Peyer's patch (tissue), 4 donors: ENCODE data around the gene TMEM150A. TPM values are rescaled to one million over a fixed set of nuclear protein-coding genes. Genes with fewer than 3 reads are reported as not detected.
A peak's percentile ranks its signal among the peaks of the same experiment; 100 is the strongest.

Experiments
- DNase-seq, 3 donors: peaks; one replicate each; pipeline ENCODE4 v3.0.0-alpha.2; 2017 to 2019
- H3K27ac ChIP-seq, 4 donors: fragments of 200-600 bp; sonication (generic); one replicate each; pipeline ENCODE4 v1.5.1; 2016 to 2019
- H3K27me3 ChIP-seq, 2 donors: fragments of 200-600 bp; sonication (generic); one replicate each; pipeline ENCODE4 v1.5.1; 2019
- H3K36me3 ChIP-seq, 3 donors: fragments of 200-600 bp; sonication (generic); one replicate each; pipeline ENCODE4 v1.5.1; 2016 to 2019
- H3K4me1 ChIP-seq, 4 donors: fragments of 200-600 bp; sonication (generic); one replicate each; pipeline ENCODE4 v1.5.1; 2016 to 2019
- H3K4me3 ChIP-seq, 4 donors: fragments of 200-600 bp; sonication (generic); 1 replicate in 3 of 4; 2 replicates in 1 of 4; pipeline ENCODE4 v1.5.1; 2016 to 2019; ENCODE audit warnings: mild to moderate bottlenecking in 1 of 4
- H3K9me3 ChIP-seq, 4 donors: fragments of 200-600 bp; sonication (generic); one replicate each; pipeline ENCODE4 v1.5.1; 2016 to 2019; ENCODE audit warnings: mild to moderate bottlenecking in 1 of 4
- POLR2A ChIP-seq, 2 donors: fragments of 450-650 bp; IDR thresholded peaks; one replicate each; pipeline ENCODE4 v1.5.1; 2017; ENCODE audit warnings: antibody characterized with exemption in 2 of 2, mild to moderate bottlenecking in 2 of 2, moderate library complexity in 2 of 2
- total RNA-seq, 4 donors: library from RNA; depleted of rRNA; stranded (reverse); fragments of >200 nt; gene quantifications; one replicate each; pipeline ENCODE4 v1.1.0, GENCODE V29; 2016
- TF ChIP-seq, protein P1 (sequence below), 6 experiments: fragments of 450-650 bp in 4 of 6; fragments of 200-600 bp in 2 of 6; sonication (generic) in 1 of 6; IDR thresholded peaks; one replicate each; pipeline ENCODE4 v1.5.1; 2017 to 2019; ENCODE audit warnings: antibody characterized with exemption in 6 of 6, mild to moderate bottlenecking in 3 of 6, moderate library complexity in 1 of 6

Gene TMEM150A
- total RNA-seq, 4 donors from 2014 or later, result 7.5 to 24.0 (median 15.5) TPM

DNA sequence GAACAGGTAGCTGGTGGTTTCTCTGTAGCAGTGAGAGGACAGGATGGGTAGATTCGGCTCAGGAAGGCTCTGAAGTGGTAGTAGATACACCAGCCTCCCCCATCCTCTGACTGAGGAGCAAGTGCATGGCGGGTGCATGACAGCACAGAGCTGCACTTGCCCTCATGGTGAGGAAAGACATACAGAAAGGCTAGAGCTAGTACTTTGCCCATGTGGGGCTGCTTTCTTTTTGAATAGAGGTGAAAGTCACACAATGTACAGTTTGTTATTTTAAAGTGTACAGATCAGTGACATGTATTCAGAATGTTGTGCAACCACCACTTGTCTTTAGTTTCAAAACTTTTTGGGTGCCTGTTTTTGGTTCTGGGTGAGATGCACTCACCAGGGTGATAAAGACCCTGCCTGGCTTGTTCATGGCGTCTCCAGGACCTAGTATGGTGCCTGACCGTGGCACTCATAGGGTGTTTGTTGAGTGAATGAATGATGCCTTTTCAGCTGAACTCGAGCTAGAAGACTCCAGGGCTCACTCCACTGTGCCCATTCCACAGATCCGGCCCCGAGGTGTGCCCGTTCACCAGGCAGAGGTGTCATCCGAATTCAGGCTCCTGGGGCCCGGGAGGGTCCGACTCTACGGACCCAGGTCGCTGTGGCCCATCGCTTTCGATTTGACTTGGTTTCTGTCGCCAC, 18.7 kb downstream of the TMEM150A start:
- peak overlapping the region; percentile 68 to 99 (median 90) for H3K27ac ChIP-seq
- peaks cover 9 to 60% (median 14%) of the 10 kb centered on the region in 4 donors for H3K4me1 ChIP-seq
- H3K36me3 ChIP-seq, result peaks cover 0 to 10% (median 0%) of the 10 kb centered on the region in 3 donors
- peak in 1 of 3 donors; percentile 40 for DNase-seq
- H3K27me3 ChIP-seq, result no peaks in the 10 kb centered on the region
- no peaks in the 10 kb centered on the region for H3K9me3 ChIP-seq
- peak overlapping the region; percentile 44 to 79 (median 68) for H3K4me3 ChIP-seq
- TF ChIP-seq, protein P1, sequence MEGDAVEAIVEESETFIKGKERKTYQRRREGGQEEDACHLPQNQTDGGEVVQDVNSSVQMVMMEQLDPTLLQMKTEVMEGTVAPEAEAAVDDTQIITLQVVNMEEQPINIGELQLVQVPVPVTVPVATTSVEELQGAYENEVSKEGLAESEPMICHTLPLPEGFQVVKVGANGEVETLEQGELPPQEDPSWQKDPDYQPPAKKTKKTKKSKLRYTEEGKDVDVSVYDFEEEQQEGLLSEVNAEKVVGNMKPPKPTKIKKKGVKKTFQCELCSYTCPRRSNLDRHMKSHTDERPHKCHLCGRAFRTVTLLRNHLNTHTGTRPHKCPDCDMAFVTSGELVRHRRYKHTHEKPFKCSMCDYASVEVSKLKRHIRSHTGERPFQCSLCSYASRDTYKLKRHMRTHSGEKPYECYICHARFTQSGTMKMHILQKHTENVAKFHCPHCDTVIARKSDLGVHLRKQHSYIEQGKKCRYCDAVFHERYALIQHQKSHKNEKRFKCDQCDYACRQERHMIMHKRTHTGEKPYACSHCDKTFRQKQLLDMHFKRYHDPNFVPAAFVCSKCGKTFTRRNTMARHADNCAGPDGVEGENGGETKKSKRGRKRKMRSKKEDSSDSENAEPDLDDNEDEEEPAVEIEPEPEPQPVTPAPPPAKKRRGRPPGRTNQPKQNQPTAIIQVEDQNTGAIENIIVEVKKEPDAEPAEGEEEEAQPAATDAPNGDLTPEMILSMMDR (IDR thresholded peaks at IDR 0.05), result no peak
- TF ChIP-seq POLR2A (IDR thresholded peaks at IDR 0.05), result no peak

DNA sequence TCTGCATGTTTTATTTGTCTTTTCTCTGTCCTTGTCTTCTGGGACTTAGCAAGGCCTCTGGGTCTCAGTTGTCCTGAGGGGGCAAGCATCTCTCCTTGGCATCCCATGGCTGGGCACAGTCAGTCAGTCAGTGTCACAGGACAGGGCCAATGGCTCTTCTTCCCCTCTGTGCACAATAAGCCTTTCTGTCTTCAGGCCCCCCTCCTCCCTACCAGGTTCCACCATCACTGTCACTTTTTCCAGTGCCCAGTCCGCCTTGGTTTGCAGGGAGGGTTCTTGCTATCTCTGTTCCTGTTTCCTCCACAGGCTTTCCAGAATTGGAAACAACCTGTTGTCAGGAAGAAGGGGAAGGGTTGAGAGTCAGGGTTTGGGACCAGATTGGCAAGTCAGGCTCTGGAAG, 20.0 kb downstream of the TMEM150A start:
- no peak for TF ChIP-seq POLR2A (IDR thresholded peaks at IDR 0.05)
- TF ChIP-seq, protein P1 (IDR thresholded peaks at IDR 0.05), result no peak
- H3K36me3 ChIP-seq, result peaks cover 0 to 10% (median 0%) of the 10 kb centered on the region in 3 donors
- peaks cover 9 to 63% (median 14%) of the 10 kb centered on the region in 4 donors for H3K4me1 ChIP-seq
- DNase-seq, result no peak
- H3K27ac ChIP-seq, result no peak overlapping the region
- no peaks in the 10 kb centered on the region for H3K27me3 ChIP-seq
- no peaks in the 10 kb centered on the region for H3K9me3 ChIP-seq
- H3K4me3 ChIP-seq, result no peak overlapping the region

DNA sequence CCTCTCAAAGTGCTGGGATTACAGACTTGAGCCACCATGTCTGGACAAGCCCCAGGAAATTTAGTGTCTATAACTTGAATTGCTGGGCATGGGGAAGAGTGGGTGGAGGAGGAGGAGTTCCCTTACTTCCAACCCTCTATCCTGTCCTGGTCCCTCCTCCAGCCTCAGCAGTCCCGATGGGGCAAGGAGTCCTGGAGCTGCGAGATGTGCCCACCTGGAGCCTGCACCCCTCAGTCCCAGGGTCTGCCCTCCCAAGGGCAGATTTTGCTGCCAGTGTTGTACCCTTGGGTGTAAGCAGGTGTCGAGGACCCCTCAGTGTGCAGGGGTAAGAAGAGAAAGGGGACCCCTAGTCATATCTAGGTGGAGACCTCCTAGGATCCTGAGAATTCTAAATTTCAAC, 22.3 kb downstream of the TMEM150A start:
- Histone ChIP-seq H3K27me3 (no peaks in the 10 kb centered on the region), H3K4me3 (no peak overlapping the region), H3K27ac (peak overlapping the region in 1 of 4 donors; percentile 4), H3K36me3 (peaks cover 0 to 10% (median 0%) of the 10 kb centered on the region in 3 donors), H3K4me1 (peaks cover 5 to 51% (median 9%) of the 10 kb centered on the region in 4 donors), H3K9me3 (no peaks in the 10 kb centered on the region)
- TF ChIP-seq, protein P1 (IDR thresholded peaks at IDR 0.05), result no peak
- no peak for TF ChIP-seq POLR2A (IDR thresholded peaks at IDR 0.05)
- no peak for DNase-seq

DNA sequence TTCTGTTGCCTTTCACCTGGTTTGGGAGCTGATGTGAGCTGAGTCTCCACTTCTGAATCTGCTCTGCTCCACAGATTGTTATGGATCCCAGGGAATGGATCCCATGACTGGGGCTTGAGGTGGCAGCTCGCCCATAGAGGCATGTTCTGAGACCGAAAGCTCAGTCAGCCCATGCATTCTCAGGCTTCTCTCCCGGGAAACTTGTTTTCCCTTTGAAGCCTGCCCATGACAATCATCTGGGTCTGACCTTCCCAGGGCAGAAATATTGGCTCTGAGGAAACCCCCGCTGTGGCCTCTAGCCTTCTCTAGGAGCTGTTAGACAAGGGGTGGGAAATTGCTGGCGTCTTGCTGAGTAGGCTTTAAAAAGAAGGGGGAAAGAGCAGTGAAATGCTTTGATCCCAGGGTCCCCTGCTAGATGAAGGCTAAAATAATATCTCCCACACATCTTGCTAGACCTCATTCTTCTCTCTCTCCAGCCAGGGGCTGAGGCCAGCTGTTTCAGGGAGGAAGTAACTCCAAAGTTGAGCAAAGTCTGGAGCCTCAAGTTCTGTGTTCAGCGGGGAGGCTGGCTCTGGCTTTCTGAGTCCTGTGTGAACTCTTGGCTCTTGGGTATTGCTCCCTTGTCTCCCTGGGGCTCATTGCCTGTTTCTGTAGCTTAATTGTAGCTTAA, 23.1 kb downstream of the TMEM150A start:
- peak overlapping the region; percentile 76 to 86 (median 84) for H3K27ac ChIP-seq
- peaks cover 3 to 43% (median 6%) of the 10 kb centered on the region in 4 donors for H3K4me1 ChIP-seq
- H3K27me3 ChIP-seq, result no peaks in the 10 kb centered on the region
- DNase-seq, result no peak
- H3K9me3 ChIP-seq, result no peaks in the 10 kb centered on the region
- H3K36me3 ChIP-seq, result peaks cover 0 to 10% (median 0%) of the 10 kb centered on the region in 3 donors
- peak overlapping the region in 2 of 4 donors; percentile 55 to 66 for H3K4me3 ChIP-seq
- no peak for TF ChIP-seq POLR2A (IDR thresholded peaks at IDR 0.05)
- TF ChIP-seq, protein P1 (IDR thresholded peaks at IDR 0.05), result no peak

DNA sequence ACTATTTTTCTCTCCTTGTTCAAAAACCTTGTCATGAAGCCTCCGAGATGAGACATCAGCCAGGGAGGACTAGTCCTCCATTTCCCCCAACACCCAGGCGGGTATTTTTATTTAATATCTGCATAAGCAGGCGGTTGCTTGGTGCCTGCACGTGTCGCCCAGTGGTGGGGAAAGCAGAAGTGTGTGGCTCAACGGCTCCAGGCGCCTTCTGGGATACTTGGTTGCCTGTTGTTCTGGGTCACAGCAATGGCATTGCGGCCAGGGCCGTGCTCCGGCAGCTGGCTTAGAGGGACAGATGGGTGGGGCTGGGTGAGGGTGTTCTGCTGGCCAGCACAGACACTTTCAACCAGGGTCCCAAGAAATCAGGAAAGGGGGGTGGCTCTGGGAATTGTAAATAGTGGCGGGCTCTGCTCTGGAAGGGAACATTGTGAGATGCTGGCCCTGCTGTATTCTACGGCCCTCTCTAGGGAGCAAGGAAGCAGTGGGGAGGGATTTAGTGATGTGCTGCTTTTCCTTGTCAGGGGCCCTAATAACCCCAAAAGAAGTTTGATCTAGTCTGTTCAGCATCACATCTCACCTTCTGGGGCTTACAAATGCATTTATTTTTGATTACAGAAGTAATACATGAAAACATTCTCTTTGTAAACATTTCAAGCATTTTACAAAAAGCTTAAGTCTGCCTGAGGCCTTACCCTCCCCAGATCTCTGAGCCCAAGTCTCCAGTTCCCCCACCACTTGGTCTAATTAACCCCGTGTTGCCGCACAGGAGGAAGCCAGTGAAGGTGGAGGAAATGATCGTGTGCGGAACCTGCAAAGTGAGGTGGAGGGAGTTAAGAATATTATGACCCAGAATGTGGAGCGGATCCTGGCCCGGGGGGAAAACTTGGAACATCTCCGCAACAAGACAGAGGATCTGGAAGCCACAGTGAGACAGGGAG, 24.0 kb downstream of the TMEM150A start:
- Histone ChIP-seq H3K27ac (peak overlapping the region; percentile 76 to 86 (median 84)), H3K9me3 (no peaks in the 10 kb centered on the region)

More for the DNA sequence above, 24.0 kb downstream of the TMEM150A start:
- H3K36me3 ChIP-seq, result peaks cover 0 to 10% (median 0%) of the 10 kb centered on the region in 3 donors
- DNase-seq, result peak; percentile 61 to 78 (median 67)
- H3K27me3 ChIP-seq, result no peaks in the 10 kb centered on the region
- peak overlapping the region; percentile 44 to 66 (median 51) for H3K4me3 ChIP-seq
- peaks cover 0 to 34% (median 2%) of the 10 kb centered on the region in 4 donors for H3K4me1 ChIP-seq
- TF ChIP-seq, protein P1 (IDR thresholded peaks at IDR 0.05), result no peak
- no peak for TF ChIP-seq POLR2A (IDR thresholded peaks at IDR 0.05)
